Measurements from ENCODE around the gene TRIP11.
"Not testable (repeated sequence)": the region's sequence is repeated elsewhere in the genome, so short reads cannot be mapped to it uniquely, and the experiment has no call there.

Gene TRIP11

GRCh38 chr14:92039719-92040430 lies at the start of gene TRIP11:
TRIP11 (minus strand) TSS chr14:92040059; CDS start chr14:92039685, 374 bp downstream.
- Mint-ChIP-seq H3K4me3 (peak within 1 kb of the TSS; percentile 84 to 96), H3K9me3 (no peaks in the 10 kb centered on the region), H3K4me1 (peaks cover 34% of the 10 kb centered on the region), H3K27me3 (no peaks in the 10 kb centered on the region), H3K27ac (peak within 1 kb of the TSS; percentile 98 to 99)
- DNase-seq (peak; percentile 96 to 97), ATAC-seq (peak; percentile 99)

- Mint-ChIP-seq H3K4me1 (no peaks in the 10 kb centered on the region), H3K9me3 (no peaks in the 10 kb centered on the region), H3K27me3 (no peaks in the 10 kb centered on the region), H3K4me3 (no peak overlapping the region), H3K27ac (no peak overlapping the region)
- ATAC-seq, result no peak
- DNase-seq, result no peak
Measured at GRCh38 chr14:92088494-92088893, 48.6 kb upstream of the TRIP11 start.

- DNase-seq, result no peak
- H3K27ac Mint-ChIP-seq, result no peak overlapping the region
Measured at GRCh38 chr14:92074555-92074954, 34.7 kb upstream of the TRIP11 start.

GRCh38 chr14:92058006-92058917 lies 18.4 kb upstream of the TRIP11 start:
- Mint-ChIP-seq H3K4me3 (no peak overlapping the region), H3K27ac (no peak overlapping the region), H3K4me1 (no peaks in the 10 kb centered on the region), H3K9me3 (no peaks in the 10 kb centered on the region), H3K27me3 (no peaks in the 10 kb centered on the region)
- no peak for ATAC-seq
- DNase-seq, result no peak

More at GRCh38 chr14:92074555-92074954, 34.7 kb upstream of the TRIP11 start:
- H3K4me3 Mint-ChIP-seq, result no peak overlapping the region
- no peaks in the 10 kb centered on the region for H3K27me3 Mint-ChIP-seq
- no peak for ATAC-seq
- no peaks in the 10 kb centered on the region for H3K4me1 Mint-ChIP-seq
- H3K9me3 Mint-ChIP-seq, result no peaks in the 10 kb centered on the region

- no peak overlapping the region for H3K4me3 Mint-ChIP-seq
- DNase-seq, result no peak
- no peak for ATAC-seq
- no peaks in the 10 kb centered on the region for H3K4me1 Mint-ChIP-seq
- no peaks in the 10 kb centered on the region for H3K27me3 Mint-ChIP-seq
- H3K9me3 Mint-ChIP-seq, result peaks cover 17 to 18% of the 10 kb centered on the region in 2 donors
- H3K27ac Mint-ChIP-seq, result no peak overlapping the region
Measured at GRCh38 chr14:92049781-92050180, 9.9 kb upstream of the TRIP11 start.

- not testable (repeated sequence) for H3K27ac Mint-ChIP-seq, H3K27me3 Mint-ChIP-seq, DNase-seq, ATAC-seq, H3K4me1 Mint-ChIP-seq, H3K4me3 Mint-ChIP-seq
- peaks cover 17 to 18% of the 10 kb centered on the region in 2 donors for H3K9me3 Mint-ChIP-seq
Measured at GRCh38 chr14:92049221-92049620, 9.4 kb upstream of the TRIP11 start.

GRCh38 chr14:92045904-92046303 lies 6.0 kb upstream of the TRIP11 start:
- H3K27me3 Mint-ChIP-seq, H3K4me1 Mint-ChIP-seq, H3K4me3 Mint-ChIP-seq, DNase-seq, H3K27ac Mint-ChIP-seq, ATAC-seq: not testable (repeated sequence)
- peaks cover 17 to 18% of the 10 kb centered on the region in 2 donors for H3K9me3 Mint-ChIP-seq

GRCh38 chr14:92041766-92042165 lies 1.9 kb upstream of the TRIP11 start:
- H3K9me3 Mint-ChIP-seq, ATAC-seq, DNase-seq, H3K27ac Mint-ChIP-seq, H3K27me3 Mint-ChIP-seq: not testable (repeated sequence)
- H3K4me1 Mint-ChIP-seq, result peaks cover 21% of the 10 kb centered on the region
- peak overlapping the region in 1 of 2 donors; percentile 16 for H3K4me3 Mint-ChIP-seq

GRCh38 chr14:92041203-92041602 lies 1.3 kb upstream of the TRIP11 start:
- no peak for ATAC-seq
- H3K4me1 Mint-ChIP-seq, result peaks cover 27% of the 10 kb centered on the region
- H3K27ac Mint-ChIP-seq, result peak overlapping the region in 1 of 2 donors; percentile 43
- no peaks in the 10 kb centered on the region for H3K27me3 Mint-ChIP-seq
- no peak overlapping the region for H3K4me3 Mint-ChIP-seq
- H3K9me3 Mint-ChIP-seq, result no peaks in the 10 kb centered on the region
- no peak for DNase-seq

- Mint-ChIP-seq H3K27ac (peak overlapping the region; percentile 98 to 99), H3K9me3 (no peaks in the 10 kb centered on the region), H3K4me3 (peak overlapping the region; percentile 84 to 96), H3K4me1 (peaks cover 33% of the 10 kb centered on the region), H3K27me3 (no peaks in the 10 kb centered on the region)
- ATAC-seq, result peak; percentile 18
- peak in 1 of 2 donors; percentile 14 for DNase-seq
Measured at GRCh38 chr14:92040431-92041051, 682 bp upstream of the TRIP11 start.

GRCh38 chr14:92039063-92039718 lies 668 bp downstream of the TRIP11 start:
- Mint-ChIP-seq H3K4me1 (peaks cover 41% of the 10 kb centered on the region), H3K9me3 (no peaks in the 10 kb centered on the region), H3K4me3 (peak overlapping the region; percentile 84 to 96), H3K27ac (peak overlapping the region; percentile 98 to 99), H3K27me3 (no peaks in the 10 kb centered on the region)
- peak; percentile 11 for ATAC-seq
- DNase-seq, result peak in 1 of 2 donors; percentile 22

- ATAC-seq (no peak), DNase-seq (no peak)
- Mint-ChIP-seq H3K27ac (peak overlapping the region in 1 of 2 donors; percentile 94), H3K9me3 (no peaks in the 10 kb centered on the region), H3K27me3 (no peaks in the 10 kb centered on the region), H3K4me3 (peak overlapping the region; percentile 84 to 96), H3K4me1 (peaks cover 51% of the 10 kb centered on the region)
Measured at GRCh38 chr14:92037989-92038388, 1.9 kb downstream of the TRIP11 start.

- Mint-ChIP-seq H3K9me3 (no peaks in the 10 kb centered on the region), H3K4me3 (no peak overlapping the region), H3K27me3 (no peaks in the 10 kb centered on the region), H3K4me1 (peaks cover 51% of the 10 kb centered on the region), H3K27ac (no peak overlapping the region)
- DNase-seq, result no peak
- no peak for ATAC-seq
Measured at GRCh38 chr14:92035890-92036289, 4.0 kb downstream of the TRIP11 start.

GRCh38 chr14:92033906-92034687 lies 5.8 kb downstream of the TRIP11 start:
- no peak overlapping the region for H3K4me3 Mint-ChIP-seq
- peak overlapping the region in 1 of 2 donors; percentile 69 for H3K27ac Mint-ChIP-seq
- ATAC-seq (no peak), DNase-seq (no peak)
- no peaks in the 10 kb centered on the region for H3K27me3 Mint-ChIP-seq
- peaks cover 51% of the 10 kb centered on the region for H3K4me1 Mint-ChIP-seq
- no peaks in the 10 kb centered on the region for H3K9me3 Mint-ChIP-seq
